Chondrocyte (in vitro differentiated cells): Measurements from ENCODE around the gene CMSS1. TPM values are rescaled to one million over a fixed set of nuclear protein-coding genes. Genes with fewer than 3 reads are reported as not detected.

ENCODE experiments used
- DNase-seq: peaks from one replicate; pipeline ENCODE4 v3.0.0; 2021; ENCODE audit warnings: mixed read lengths, low spot score
- H3K27ac Mint-ChIP-seq: one replicate; pipeline ENCODE4 v1.8.0; 2021; ENCODE audit warnings: mild to moderate bottlenecking, moderate library complexity, mixed read lengths; ENCODE audit not compliant: unreplicated experiment
- H3K27me3 Mint-ChIP-seq: 2 replicates; pipeline ENCODE4 v1.8.0; 2021; ENCODE audit warnings: low read depth, mixed read lengths
- H3K36me3 Mint-ChIP-seq: 2 replicates; pipeline ENCODE4 v1.8.0; 2021; ENCODE audit warnings: low read depth, mixed read lengths
- H3K4me1 Mint-ChIP-seq: 2 replicates; pipeline ENCODE4 v1.8.0; 2021; ENCODE audit warnings: low read depth, mild to moderate bottlenecking, mixed read lengths
- H3K4me3 Mint-ChIP-seq: one replicate; pipeline ENCODE4 v1.8.0; 2021; ENCODE audit warnings: mild to moderate bottlenecking, moderate library complexity, mixed read lengths; ENCODE audit not compliant: unreplicated experiment
- H3K9me3 Mint-ChIP-seq: 2 replicates; pipeline ENCODE4 v1.8.0; 2021; ENCODE audit warnings: low read depth, mixed read lengths
- CTCF ChIP-seq: fragments of 200-600 bp; sonication (generic); IDR thresholded peaks from 2 replicates; pipeline ENCODE4 v1.5.0; 2021; ENCODE audit warnings: antibody characterized with exemption, mild to moderate bottlenecking, moderate library complexity
- total RNA-seq: library from RNA; stranded (reverse); gene quantifications from 3 replicates; pipeline ENCODE4 v1.2.1, GENCODE V29; 2021

Gene CMSS1
- total RNA-seq, 1 donor from 2014 or later, result 19.5 TPM

GRCh38 chr3:100140976-100141375 is 323.3 kb downstream of the CMSS1 start:
- H3K4me3 Mint-ChIP-seq, result no peak overlapping the region
- H3K27me3 Mint-ChIP-seq, result no peaks in the 10 kb centered on the region
- DNase-seq, result no peak
- TF ChIP-seq CTCF, result no peak
- peaks cover 8% of the 10 kb centered on the region for H3K36me3 Mint-ChIP-seq
- peaks cover 19% of the 10 kb centered on the region for H3K4me1 Mint-ChIP-seq
- no peak overlapping the region for H3K27ac Mint-ChIP-seq
- peaks cover 13% of the 10 kb centered on the region for H3K9me3 Mint-ChIP-seq

- H3K27ac Mint-ChIP-seq, result no peak overlapping the region
- no peaks in the 10 kb centered on the region for H3K27me3 Mint-ChIP-seq
- peaks cover 8% of the 10 kb centered on the region for H3K36me3 Mint-ChIP-seq
- H3K4me1 Mint-ChIP-seq, result peaks cover 13% of the 10 kb centered on the region
- peaks cover 13% of the 10 kb centered on the region for H3K9me3 Mint-ChIP-seq
- no peak for DNase-seq
- no peak for TF ChIP-seq CTCF
- no peak overlapping the region for H3K4me3 Mint-ChIP-seq
Observed at GRCh38 chr3:100141586-100141985, 323.9 kb downstream of the CMSS1 start.

GRCh38 chr3:100144255-100144866 is 326.7 kb downstream of the CMSS1 start:
- H3K4me3 Mint-ChIP-seq, result no peak overlapping the region
- peaks cover 13% of the 10 kb centered on the region for H3K9me3 Mint-ChIP-seq
- H3K36me3 Mint-ChIP-seq, result peaks cover 11% of the 10 kb centered on the region
- peaks cover 1% of the 10 kb centered on the region for H3K4me1 Mint-ChIP-seq
- no peaks in the 10 kb centered on the region for H3K27me3 Mint-ChIP-seq
- DNase-seq, result no peak
- TF ChIP-seq CTCF, result no peak
- H3K27ac Mint-ChIP-seq, result no peak overlapping the region

GRCh38 chr3:100149130-100149529 is 331.5 kb downstream of the CMSS1 start:
- H3K36me3 Mint-ChIP-seq, result peaks cover 13% of the 10 kb centered on the region
- DNase-seq, result no peak
- no peaks in the 10 kb centered on the region for H3K27me3 Mint-ChIP-seq
- H3K27ac Mint-ChIP-seq, result no peak overlapping the region
- no peak overlapping the region for H3K4me3 Mint-ChIP-seq
- H3K9me3 Mint-ChIP-seq, result peaks cover 3% of the 10 kb centered on the region
- peaks cover 21% of the 10 kb centered on the region for H3K4me1 Mint-ChIP-seq
- no peak for TF ChIP-seq CTCF

GRCh38 chr3:100149713-100150415 is 332.2 kb downstream of the CMSS1 start:
- TF ChIP-seq CTCF, result no peak
- peaks cover 3% of the 10 kb centered on the region for H3K9me3 Mint-ChIP-seq
- DNase-seq, result no peak
- H3K36me3 Mint-ChIP-seq, result peaks cover 13% of the 10 kb centered on the region
- H3K4me3 Mint-ChIP-seq, result no peak overlapping the region
- H3K27ac Mint-ChIP-seq, result no peak overlapping the region
- no peaks in the 10 kb centered on the region for H3K27me3 Mint-ChIP-seq
- H3K4me1 Mint-ChIP-seq, result peaks cover 21% of the 10 kb centered on the region
